Measurements from ENCODE around the gene UBE2F.

DNA sequence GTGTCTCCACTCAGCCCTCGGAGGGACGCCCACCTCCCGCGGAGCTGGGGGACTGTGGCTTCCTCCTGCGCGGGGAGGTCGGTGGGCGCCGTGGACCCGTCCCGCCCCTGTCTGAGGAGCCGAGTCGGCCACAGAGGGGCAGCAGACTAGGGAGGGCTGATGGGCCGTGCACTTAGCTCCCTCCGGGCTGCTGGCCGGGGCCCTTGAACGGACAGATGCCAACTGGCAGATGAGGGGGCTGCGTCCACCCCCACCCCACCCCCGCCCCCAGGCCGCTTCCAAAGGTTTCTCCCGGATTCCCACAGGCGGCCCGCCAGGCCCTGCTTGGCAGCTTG, 10.4 kb upstream of the UBE2F start:
- TF ChIP-seq, protein P1, sequence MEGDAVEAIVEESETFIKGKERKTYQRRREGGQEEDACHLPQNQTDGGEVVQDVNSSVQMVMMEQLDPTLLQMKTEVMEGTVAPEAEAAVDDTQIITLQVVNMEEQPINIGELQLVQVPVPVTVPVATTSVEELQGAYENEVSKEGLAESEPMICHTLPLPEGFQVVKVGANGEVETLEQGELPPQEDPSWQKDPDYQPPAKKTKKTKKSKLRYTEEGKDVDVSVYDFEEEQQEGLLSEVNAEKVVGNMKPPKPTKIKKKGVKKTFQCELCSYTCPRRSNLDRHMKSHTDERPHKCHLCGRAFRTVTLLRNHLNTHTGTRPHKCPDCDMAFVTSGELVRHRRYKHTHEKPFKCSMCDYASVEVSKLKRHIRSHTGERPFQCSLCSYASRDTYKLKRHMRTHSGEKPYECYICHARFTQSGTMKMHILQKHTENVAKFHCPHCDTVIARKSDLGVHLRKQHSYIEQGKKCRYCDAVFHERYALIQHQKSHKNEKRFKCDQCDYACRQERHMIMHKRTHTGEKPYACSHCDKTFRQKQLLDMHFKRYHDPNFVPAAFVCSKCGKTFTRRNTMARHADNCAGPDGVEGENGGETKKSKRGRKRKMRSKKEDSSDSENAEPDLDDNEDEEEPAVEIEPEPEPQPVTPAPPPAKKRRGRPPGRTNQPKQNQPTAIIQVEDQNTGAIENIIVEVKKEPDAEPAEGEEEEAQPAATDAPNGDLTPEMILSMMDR (IDR thresholded peaks at IDR 0.05): no peak
- no peak for TF ChIP-seq SIN3A (IDR thresholded peaks at IDR 0.05; ENCODE audit: borderline replicate concordance, insufficient read depth, low read depth, low read length)
- TF ChIP-seq TCF7L2 (IDR thresholded peaks at IDR 0.05; ENCODE audit: low read depth, low read length): no peak
- no peak for TF ChIP-seq POLR2AphosphoS5 (IDR thresholded peaks at IDR 0.05; ENCODE audit: low read depth, low read length)
- TF ChIP-seq, protein P2, sequence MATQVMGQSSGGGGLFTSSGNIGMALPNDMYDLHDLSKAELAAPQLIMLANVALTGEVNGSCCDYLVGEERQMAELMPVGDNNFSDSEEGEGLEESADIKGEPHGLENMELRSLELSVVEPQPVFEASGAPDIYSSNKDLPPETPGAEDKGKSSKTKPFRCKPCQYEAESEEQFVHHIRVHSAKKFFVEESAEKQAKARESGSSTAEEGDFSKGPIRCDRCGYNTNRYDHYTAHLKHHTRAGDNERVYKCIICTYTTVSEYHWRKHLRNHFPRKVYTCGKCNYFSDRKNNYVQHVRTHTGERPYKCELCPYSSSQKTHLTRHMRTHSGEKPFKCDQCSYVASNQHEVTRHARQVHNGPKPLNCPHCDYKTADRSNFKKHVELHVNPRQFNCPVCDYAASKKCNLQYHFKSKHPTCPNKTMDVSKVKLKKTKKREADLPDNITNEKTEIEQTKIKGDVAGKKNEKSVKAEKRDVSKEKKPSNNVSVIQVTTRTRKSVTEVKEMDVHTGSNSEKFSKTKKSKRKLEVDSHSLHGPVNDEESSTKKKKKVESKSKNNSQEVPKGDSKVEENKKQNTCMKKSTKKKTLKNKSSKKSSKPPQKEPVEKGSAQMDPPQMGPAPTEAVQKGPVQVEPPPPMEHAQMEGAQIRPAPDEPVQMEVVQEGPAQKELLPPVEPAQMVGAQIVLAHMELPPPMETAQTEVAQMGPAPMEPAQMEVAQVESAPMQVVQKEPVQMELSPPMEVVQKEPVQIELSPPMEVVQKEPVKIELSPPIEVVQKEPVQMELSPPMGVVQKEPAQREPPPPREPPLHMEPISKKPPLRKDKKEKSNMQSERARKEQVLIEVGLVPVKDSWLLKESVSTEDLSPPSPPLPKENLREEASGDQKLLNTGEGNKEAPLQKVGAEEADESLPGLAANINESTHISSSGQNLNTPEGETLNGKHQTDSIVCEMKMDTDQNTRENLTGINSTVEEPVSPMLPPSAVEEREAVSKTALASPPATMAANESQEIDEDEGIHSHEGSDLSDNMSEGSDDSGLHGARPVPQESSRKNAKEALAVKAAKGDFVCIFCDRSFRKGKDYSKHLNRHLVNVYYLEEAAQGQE (IDR thresholded peaks at IDR 0.05; ENCODE audit: insufficient read depth in 1 of 2, low read depth in 2 of 2, low read length in 1 of 2): no peak
